HG03460 (cell line): Measurements from ENCODE around the gene ITCH.
"Not testable (repeated sequence)": the region's sequence is repeated elsewhere in the genome, so short reads cannot be mapped to it uniquely, and the experiment has no call there.

Experiments
- ATAC-seq: cut with Tn5 transposase; IDR thresholded peaks from one replicate; pipeline ENCODE4 v1.9.1; 2021; ENCODE audit not compliant: unreplicated experiment

The ITCH gene

GRCh38 chr20:34377072-34377847 is 14.2 kb downstream of the ITCH start:
- ATAC-seq: peak; percentile 68

- no peak for ATAC-seq
These were observed 19.1 kb downstream of the ITCH start for GRCh38 chr20:34382174-34382573.

- ATAC-seq: not testable (repeated sequence)
These were observed 19.9 kb downstream of the ITCH start for GRCh38 chr20:34382877-34383455.

- ATAC-seq: no peak
These were observed 22.4 kb downstream of the ITCH start for GRCh38 chr20:34385464-34385863.

GRCh38 chr20:34388000-34388399 is 24.9 kb downstream of the ITCH start:
- no peak for ATAC-seq

- ATAC-seq: no peak
These were observed 25.6 kb downstream of the ITCH start for GRCh38 chr20:34388678-34389077.

- ATAC-seq: no peak
These were observed 26.3 kb downstream of the ITCH start for GRCh38 chr20:34389206-34389953.

DNA sequence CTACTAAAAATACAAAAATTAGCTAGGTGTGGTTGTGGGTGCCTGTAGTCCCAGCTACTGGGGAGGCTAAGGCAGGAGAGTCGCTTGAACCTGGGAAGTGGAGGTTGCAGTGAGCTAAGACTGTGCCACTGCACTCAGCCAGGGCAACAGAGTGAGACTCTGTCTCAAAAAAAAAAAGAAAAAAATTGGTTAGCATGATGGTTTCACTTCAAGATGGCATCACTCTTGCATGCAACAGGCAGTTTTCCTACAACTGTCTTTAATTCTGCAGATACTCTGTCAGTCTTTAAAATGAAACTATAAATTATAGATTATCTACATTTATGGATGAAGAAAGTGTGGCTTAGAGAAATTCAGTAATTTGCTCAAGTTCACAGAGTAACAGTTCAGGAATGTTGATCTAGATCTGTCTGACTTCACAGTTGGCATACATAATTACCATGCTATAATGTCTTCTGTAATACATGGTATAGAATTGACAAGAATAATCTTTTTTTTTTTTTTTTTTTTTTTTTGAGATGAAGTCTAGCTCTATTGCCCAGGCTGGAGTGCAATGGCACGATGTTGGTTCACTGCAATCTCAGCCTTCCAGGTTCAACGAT is 27.0 kb downstream of the ITCH start:
- no peak for ATAC-seq

DNA sequence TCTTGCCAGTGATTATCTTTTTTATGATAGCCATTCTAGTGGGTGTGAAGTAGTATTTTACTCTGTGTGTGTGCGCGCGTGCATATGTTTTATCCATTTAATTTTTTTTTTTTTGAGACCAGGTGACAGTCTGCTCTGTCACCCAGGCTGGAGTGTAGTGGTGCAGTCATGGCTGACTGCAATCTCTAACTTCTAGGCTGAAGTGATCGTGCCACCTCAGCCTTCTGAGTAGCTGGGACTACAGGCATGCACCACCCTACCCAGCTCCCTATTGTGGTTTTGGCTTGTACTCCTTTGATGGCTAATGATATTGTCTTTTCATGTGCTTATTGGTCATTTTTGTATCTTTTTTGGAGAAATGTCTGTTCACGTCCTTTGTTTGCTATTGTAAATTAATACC is 33.3 kb downstream of the ITCH start:
- no peak for ATAC-seq

- ATAC-seq: no peak
These were observed 34.0 kb downstream of the ITCH start for GRCh38 chr20:34397096-34397495.

GRCh38 chr20:34400776-34401175 is 37.7 kb downstream of the ITCH start:
- ATAC-seq: not testable (repeated sequence)

DNA sequence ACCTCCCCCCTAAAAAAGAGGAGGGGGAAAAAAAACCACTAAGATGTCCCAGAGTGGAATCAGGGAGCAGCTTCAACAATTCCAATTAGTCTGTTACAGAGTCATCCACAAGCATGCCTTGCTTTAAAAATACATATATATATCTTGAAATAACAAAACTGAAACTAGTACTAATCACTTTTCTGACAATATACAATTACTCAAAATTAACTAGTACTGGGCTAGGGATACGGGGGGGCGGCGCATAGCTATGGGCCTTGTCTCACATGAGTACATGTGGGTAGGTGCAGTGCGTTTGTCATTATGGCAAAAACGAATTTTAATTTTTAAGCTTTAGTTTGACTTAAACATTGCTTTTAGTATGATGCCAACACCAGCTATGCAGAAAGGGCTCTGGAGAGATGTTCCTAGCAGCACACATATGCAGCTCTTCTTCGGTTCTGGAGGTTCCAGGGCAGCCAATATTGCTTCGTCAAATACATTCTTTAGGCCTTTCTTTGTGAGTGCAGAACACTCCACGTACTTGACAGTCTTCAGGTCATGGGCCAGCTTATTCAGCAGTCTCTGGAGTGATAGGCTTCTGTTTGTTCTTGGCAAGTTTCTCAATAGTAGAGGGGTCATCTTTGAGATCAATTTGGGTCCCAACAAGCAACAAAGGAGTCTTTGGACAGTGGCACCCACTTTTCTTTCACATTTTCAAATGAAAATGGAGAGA is 38.8 kb downstream of the ITCH start:
- ATAC-seq: no peak

DNA sequence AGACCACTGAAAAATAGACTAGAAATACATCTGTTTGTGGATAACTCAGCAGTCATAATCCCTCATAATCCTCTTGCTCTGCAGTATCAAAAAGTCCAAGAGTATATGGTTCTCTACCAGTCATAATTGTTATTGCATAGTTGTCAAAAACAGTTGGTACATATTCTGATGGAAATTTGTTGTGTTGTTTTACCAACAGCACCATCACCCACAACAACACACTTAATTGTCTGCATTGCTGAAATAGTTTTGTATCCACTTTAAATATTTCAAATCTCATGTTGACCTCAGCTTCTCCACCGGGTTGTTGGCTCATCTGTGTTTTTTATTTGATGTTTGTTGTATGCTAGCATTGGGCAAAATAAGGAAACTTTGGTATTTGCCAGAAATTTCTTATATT is 39.4 kb downstream of the ITCH start:
- ATAC-seq: no peak

DNA sequence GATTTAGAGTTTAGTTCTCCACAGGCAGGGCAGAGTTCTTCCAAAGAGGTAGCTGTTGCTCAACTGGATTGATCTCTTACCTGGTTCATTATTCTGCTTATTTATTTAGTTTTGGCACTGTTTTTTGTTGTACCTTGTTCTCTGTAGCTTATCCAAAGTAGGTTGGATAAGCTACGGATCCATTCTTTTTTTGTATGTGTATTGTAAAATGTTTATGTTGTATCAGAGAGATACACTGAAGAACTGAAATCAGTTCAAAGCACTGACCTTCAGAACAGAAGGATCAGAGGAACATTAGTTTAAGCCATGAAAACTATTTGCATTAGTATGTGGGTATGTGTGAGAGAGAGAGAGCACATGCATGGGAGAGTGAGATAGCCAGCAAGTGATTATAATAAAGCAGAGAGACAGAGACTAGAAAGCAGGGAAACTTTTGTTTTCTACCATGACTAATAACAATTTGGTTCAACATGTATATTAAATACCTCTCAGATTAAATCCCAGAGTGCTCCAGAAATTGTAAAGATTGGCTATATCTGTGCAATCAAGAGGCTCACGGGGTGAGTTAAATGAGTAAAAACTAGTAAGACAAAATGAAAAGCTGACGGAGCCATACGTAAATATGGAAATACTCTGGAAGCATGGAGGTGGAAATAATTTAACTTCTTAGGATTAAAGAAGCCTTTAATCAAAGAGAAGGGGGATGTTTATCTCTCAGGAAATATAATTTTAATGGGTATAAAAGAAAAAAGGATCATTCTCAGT is 40.2 kb downstream of the ITCH start:
- ATAC-seq: no peak

- no peak for ATAC-seq
These were observed 40.8 kb downstream of the ITCH start for GRCh38 chr20:34403908-34404307.

GRCh38 chr20:34404803-34405202 is 41.7 kb downstream of the ITCH start:
- ATAC-seq: no peak

DNA sequence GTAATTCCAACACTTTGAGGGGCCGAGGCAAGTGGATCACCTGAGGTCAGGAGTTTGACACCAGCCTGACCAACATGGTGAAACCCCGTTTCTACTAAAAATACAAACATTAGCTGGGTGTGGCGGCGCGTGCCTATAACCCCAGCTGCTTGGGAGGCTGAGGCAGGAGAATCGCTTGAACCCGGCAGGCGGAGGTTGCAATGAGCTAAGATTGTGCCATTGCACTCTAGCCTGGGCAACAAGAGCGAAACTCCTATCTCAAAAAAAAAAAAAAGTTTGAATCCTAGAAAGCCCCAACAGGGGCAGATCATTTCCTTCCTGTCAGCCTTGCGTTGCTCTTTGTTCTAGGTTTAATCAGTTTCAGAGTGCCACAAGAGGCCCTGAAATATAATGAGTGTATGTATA is 42.2 kb downstream of the ITCH start:
- not testable (repeated sequence) for ATAC-seq

DNA sequence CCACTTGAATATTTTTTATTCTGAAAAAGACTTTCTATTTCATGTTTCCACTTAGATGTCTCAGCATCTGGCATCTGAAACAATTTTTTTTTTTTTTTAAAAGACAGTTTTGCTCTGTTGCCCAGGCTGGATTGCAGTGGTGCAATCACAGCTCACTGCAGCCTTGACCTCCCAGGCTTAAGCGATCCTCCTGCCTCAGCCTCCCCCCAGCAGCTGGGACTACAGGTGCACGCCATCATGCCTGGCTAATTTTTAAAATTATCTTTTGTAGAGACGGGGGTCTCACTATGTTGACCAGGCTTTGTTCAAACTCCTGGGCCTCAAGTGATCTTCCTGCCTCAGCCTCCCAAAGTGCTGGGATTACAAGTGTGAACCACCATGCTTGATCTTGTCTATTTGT is 42.9 kb downstream of the ITCH start:
- not testable (repeated sequence) for ATAC-seq

DNA sequence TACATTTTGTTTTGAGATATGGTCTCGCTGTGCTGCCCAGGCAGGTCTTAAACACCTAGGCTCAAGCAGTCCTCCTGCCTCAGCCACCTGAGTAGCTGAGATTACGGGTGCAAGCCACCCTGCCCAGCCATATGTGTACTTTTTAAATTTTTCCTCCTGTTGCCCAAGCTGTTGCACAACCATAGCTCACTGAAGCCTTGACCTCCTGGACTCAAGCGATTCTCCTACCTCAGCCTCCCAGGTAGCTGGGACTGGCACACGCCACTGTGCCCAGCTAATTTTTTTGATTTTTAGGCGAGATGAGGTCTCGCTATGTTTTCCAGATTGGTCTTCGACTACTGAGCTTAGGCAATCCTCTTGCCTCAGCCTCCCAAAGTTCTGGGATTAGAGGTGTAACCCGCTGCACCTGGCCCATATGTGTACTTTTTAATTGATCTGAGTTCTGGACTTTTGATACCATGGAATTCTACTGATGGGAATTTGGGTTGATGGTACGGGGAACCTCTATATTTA is 44.9 kb downstream of the ITCH start:
- ATAC-seq: no peak

DNA sequence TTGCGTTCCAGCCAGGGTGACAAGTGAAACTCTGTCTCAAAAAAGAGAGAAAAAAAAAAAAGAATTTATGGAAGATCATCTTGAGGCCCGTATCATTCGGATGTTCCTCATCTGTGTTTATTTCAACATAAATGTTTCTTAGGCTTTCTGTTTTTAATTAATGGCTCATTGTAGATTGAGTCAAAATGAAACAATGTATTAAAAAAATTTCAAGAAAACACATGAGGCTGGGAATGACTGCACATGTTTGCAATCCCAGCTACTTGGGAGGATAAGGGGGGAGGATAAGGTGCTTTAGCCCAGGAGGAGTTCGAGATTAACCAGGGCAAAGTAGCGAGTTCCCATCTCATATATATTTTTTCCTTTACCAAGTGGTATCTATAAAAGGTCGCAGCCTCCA is 47.3 kb downstream of the ITCH start:
- ATAC-seq: no peak
